Hepatocyte (in vitro differentiated cells): Measurements from ENCODE around the gene RIN3. TPM values are rescaled to one million over a fixed set of nuclear protein-coding genes. Genes with fewer than 3 reads are reported as not detected.

Experiments used
- DNase-seq: peaks from one replicate; pipeline ENCODE4 v3.0.0-alpha.2; 2016; ENCODE audit warnings: low spot score
- H2AFZ ChIP-seq: fragments of 200-600 bp; sonication (generic); 2 replicates; pipeline ENCODE4 v1.6.0; 2016; ENCODE audit warnings: antibody characterized with exemption, mild to moderate bottlenecking
- H3K27ac ChIP-seq: fragments of 200-600 bp; sonication (generic); 2 replicates; pipeline ENCODE4 v1.5.1; 2016; ENCODE audit warnings: mild to moderate bottlenecking
- H3K27me3 ChIP-seq: fragments of 200-600 bp; sonication (generic); 2 replicates; pipeline ENCODE4 v1.6.1; 2016
- H3K36me3 ChIP-seq: fragments of 200-600 bp; sonication (generic); replicated peaks from 2 replicates; pipeline ENCODE4 v1.5.1; 2016; ENCODE audit warnings: low read depth; ENCODE audit not compliant: insufficient read depth
- H3K4me1 ChIP-seq: fragments of 200-600 bp; sonication (generic); 2 replicates; pipeline ENCODE4 v1.5.1; 2016; ENCODE audit warnings: mild to moderate bottlenecking, moderate library complexity; ENCODE audit not compliant: insufficient read depth
- H3K4me2 ChIP-seq: fragments of 200-600 bp; sonication (generic); 2 replicates; pipeline ENCODE4 v1.6.0; 2016
- H3K4me3 ChIP-seq: fragments of 200-600 bp; sonication (generic); 2 replicates; pipeline ENCODE4 v1.5.1; 2016; ENCODE audit warnings: mild to moderate bottlenecking
- H3K79me2 ChIP-seq: fragments of 200-600 bp; sonication (generic); 2 replicates; pipeline ENCODE4 v1.6.0; 2017; ENCODE audit warnings: mild to moderate bottlenecking
- H3K9me2 ChIP-seq: fragments of 200-600 bp; sonication (generic); replicated peaks from 2 replicates; pipeline ENCODE4 v1.6.0; 2017; ENCODE audit warnings: mild to moderate bottlenecking; ENCODE audit not compliant: insufficient read depth
- H3K9me3 ChIP-seq: fragments of 200-600 bp; sonication (generic); 2 replicates; pipeline ENCODE4 v1.5.1; 2016; ENCODE audit warnings: low read depth, mild to moderate bottlenecking
- H4K20me1 ChIP-seq: fragments of 200-600 bp; sonication (generic); 2 replicates; pipeline ENCODE4 v1.6.0; 2016; ENCODE audit warnings: mild to moderate bottlenecking; ENCODE audit not compliant: insufficient read depth, poor library complexity, severe bottlenecking
- EZH2 ChIP-seq: fragments of 200-600 bp; sonication (generic); IDR thresholded peaks from 2 replicates; pipeline ENCODE4 v1.6.1; 2016; ENCODE audit warnings: antibody characterized with exemption, mild to moderate bottlenecking, borderline replicate concordance
- EZH2phosphoT487 ChIP-seq: fragments of 200-600 bp; sonication (generic); IDR thresholded peaks from one replicate; pipeline ENCODE4 v1.6.1; 2018; ENCODE audit warnings: antibody characterized with exemption, mild to moderate bottlenecking, low read depth, moderate library complexity; ENCODE audit not compliant: unreplicated experiment, severe bottlenecking
- WGBS: methylation state at CpG from one replicate; pipeline ENCODE4 v1.1.6; 2016; ENCODE audit warnings: low lambda C conversion rate; ENCODE audit errors: missing lambda C conversion rate; 5-methylcytosine and 5-hydroxymethylcytosine counted together
- polyA plus RNA-seq: library from polyadenylated mRNA; unstranded; fragments of >200 nt; fragmentation: Nextera tagmentation; extraction: Ambion mirVana; gene quantifications from 2 replicates; pipeline ENCODE4 v1.2.1, GENCODE V29; 2016
- total RNA-seq: library from RNA; depleted of rRNA; stranded (reverse); fragments of >200 nt; gene quantifications from 2 replicates; pipeline ENCODE4 v1.2.3, GENCODE V29; 2014
- TF ChIP-seq, protein P1 (sequence below): fragments of 200-600 bp; sonication (generic); IDR thresholded peaks from 2 replicates; pipeline ENCODE4 v1.5.1; 2016; ENCODE audit warnings: antibody characterized with exemption, mild to moderate bottlenecking; ENCODE audit not compliant: poor library complexity

The RIN3 gene
- total and polyA plus RNA-seq, 2 experiments from 2014 or later = 4.2 to 11.8 TPM

DNA sequence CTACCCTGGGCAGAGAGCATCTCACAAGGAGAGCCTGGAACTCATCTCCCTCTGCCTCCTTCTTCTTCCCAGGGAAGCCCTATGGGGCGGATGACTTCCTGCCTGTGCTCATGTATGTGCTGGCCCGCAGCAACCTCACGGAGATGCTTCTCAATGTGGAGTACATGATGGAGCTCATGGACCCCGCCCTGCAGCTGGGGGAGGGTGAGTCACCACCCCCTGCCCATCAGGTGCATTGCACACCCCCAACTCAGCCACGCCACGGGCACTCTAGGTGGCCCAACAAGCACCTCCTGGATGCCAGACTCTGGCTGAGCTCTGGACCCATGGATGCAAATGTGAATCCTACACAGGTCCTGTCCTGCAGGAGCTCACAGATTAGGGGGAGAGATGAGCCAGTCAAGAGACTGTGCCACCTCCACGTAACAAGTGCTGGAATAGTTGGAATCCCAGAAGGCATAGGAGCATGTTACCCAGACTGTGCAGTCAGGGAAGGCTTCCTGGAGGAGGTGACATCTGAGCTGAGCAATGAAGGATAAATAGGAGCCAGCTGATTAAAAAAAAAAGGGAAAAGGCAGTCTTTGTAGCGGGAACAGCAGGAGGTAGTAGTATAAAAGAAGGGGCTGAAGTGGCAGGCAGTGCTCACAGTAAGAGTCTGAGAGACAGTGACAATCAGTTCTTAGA, 163.0 kb downstream of the RIN3 start:
- H3K27ac ChIP-seq = no peak overlapping the region
- no peak for TF ChIP-seq EZH2
- TF ChIP-seq EZH2phosphoT487 = no peak
- TF ChIP-seq, protein P1, sequence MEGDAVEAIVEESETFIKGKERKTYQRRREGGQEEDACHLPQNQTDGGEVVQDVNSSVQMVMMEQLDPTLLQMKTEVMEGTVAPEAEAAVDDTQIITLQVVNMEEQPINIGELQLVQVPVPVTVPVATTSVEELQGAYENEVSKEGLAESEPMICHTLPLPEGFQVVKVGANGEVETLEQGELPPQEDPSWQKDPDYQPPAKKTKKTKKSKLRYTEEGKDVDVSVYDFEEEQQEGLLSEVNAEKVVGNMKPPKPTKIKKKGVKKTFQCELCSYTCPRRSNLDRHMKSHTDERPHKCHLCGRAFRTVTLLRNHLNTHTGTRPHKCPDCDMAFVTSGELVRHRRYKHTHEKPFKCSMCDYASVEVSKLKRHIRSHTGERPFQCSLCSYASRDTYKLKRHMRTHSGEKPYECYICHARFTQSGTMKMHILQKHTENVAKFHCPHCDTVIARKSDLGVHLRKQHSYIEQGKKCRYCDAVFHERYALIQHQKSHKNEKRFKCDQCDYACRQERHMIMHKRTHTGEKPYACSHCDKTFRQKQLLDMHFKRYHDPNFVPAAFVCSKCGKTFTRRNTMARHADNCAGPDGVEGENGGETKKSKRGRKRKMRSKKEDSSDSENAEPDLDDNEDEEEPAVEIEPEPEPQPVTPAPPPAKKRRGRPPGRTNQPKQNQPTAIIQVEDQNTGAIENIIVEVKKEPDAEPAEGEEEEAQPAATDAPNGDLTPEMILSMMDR = no peak
- 92% methylated on average over 8 of the region's 8 CpGs for WGBS

DNA sequence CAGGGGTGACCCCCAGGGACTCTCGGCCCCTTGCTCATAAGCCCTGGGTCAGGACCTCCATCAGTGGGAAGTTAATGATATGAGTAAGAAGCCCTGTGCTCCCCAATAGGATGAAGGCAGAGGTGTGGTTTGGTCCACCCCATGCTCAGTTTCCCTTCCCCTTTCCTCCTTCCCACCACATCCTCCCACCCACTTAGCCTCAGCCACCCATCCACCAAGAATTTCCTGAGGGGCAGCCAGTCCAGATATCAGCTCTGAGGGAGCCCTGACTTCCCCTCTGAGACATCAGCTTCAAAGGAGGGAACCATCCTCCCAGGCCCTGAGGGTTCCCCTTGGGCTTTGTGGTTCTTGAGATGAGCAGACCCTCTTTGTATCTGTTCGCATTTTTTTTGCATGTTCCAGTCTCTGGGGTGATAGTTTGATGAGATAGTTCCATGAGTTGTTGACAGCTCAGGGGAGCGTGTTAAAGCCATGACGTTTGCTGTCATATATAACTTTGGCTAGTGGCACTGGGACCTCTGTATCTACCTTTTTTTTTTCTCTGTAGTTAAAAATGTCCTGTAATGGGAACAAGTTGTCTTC, 163.6 kb downstream of the RIN3 start:
- H3K27ac ChIP-seq = no peak overlapping the region
- no peak overlapping the region for H2AFZ ChIP-seq
- WGBS = 92% methylated on average over 4 of the region's 4 CpGs
- no peaks in the 10 kb centered on the region for H4K20me1 ChIP-seq
- TF ChIP-seq, protein P1 = no peak
- TF ChIP-seq EZH2phosphoT487 (no peak), EZH2 (no peak)
- no peak overlapping the region for H3K4me3 ChIP-seq
- no peak for DNase-seq
- no peaks in the 10 kb centered on the region for H3K36me3 ChIP-seq
- H3K4me1 ChIP-seq = peaks cover 3% of the 10 kb centered on the region
- H3K9me3 ChIP-seq = no peaks in the 10 kb centered on the region
- no peaks in the 10 kb centered on the region for H3K27me3 ChIP-seq
- H3K79me2 ChIP-seq = no peaks in the 10 kb centered on the region
- H3K9me2 ChIP-seq = no peaks in the 10 kb centered on the region
- H3K4me2 ChIP-seq = no peak overlapping the region

More for the DNA sequence above, 163.0 kb downstream of the RIN3 start:
- Histone ChIP-seq H2AFZ (no peak overlapping the region), H3K27me3 (no peaks in the 10 kb centered on the region), H4K20me1 (no peaks in the 10 kb centered on the region), H3K4me1 (peaks cover 3% of the 10 kb centered on the region), H3K36me3 (no peaks in the 10 kb centered on the region), H3K4me2 (no peak overlapping the region), H3K4me3 (no peak overlapping the region), H3K79me2 (no peaks in the 10 kb centered on the region), H3K9me3 (no peaks in the 10 kb centered on the region), H3K9me2 (no peaks in the 10 kb centered on the region)
- no peak for DNase-seq

DNA sequence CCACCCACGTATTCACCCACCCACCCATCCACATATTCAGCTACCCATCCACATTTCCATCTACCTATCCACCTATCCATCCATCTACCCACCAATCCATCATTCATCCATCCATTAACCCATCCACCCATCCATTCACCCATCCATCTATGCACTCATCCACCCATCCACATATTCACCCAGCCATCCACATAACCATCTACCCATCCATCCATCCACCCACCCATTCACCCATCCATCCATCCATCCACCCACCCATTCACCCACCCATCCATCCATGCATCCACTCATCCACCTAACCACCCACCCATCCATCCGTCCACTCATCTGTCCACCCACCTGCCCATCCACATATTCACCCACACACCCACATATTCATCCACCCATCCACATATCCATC, 164.4 kb downstream of the RIN3 start:
- no peaks in the 10 kb centered on the region for H3K27me3 ChIP-seq
- H3K36me3 ChIP-seq = no peaks in the 10 kb centered on the region
- no peaks in the 10 kb centered on the region for H4K20me1 ChIP-seq
- H3K9me3 ChIP-seq = no peaks in the 10 kb centered on the region
- H3K4me2 ChIP-seq = no peak overlapping the region
- no peaks in the 10 kb centered on the region for H3K9me2 ChIP-seq
- TF ChIP-seq EZH2 (no peak), EZH2phosphoT487 (no peak)
- TF ChIP-seq, protein P1 = no peak
- H3K27ac ChIP-seq = no peak overlapping the region
- no peaks in the 10 kb centered on the region for H3K79me2 ChIP-seq
- H3K4me1 ChIP-seq = peaks cover 3% of the 10 kb centered on the region
- 100% methylated on average over 2 of the region's 2 CpGs for WGBS
- no peak overlapping the region for H3K4me3 ChIP-seq
- DNase-seq = no peak
- H2AFZ ChIP-seq = no peak overlapping the region
